Activated CD4-positive, alpha-beta T cell treated with anti-CD3 and anti-CD28 coated beads, Interleukin-10, Interleukin-2, amounts not matched to agents 100 ng/mL and 50 ng/mL, durations not matched to agents 16 hours and 8 hours (primary cell): ENCODE data around the gene THADA.
"Not testable (repeated sequence)": the region's sequence is repeated elsewhere in the genome, so short reads cannot be mapped to it uniquely, and the experiment has no call there.

ENCODE experiments used
- DNase-seq: peaks from one replicate; pipeline ENCODE4 v3.0.0-alpha.2; 2020

The THADA gene, protein sequence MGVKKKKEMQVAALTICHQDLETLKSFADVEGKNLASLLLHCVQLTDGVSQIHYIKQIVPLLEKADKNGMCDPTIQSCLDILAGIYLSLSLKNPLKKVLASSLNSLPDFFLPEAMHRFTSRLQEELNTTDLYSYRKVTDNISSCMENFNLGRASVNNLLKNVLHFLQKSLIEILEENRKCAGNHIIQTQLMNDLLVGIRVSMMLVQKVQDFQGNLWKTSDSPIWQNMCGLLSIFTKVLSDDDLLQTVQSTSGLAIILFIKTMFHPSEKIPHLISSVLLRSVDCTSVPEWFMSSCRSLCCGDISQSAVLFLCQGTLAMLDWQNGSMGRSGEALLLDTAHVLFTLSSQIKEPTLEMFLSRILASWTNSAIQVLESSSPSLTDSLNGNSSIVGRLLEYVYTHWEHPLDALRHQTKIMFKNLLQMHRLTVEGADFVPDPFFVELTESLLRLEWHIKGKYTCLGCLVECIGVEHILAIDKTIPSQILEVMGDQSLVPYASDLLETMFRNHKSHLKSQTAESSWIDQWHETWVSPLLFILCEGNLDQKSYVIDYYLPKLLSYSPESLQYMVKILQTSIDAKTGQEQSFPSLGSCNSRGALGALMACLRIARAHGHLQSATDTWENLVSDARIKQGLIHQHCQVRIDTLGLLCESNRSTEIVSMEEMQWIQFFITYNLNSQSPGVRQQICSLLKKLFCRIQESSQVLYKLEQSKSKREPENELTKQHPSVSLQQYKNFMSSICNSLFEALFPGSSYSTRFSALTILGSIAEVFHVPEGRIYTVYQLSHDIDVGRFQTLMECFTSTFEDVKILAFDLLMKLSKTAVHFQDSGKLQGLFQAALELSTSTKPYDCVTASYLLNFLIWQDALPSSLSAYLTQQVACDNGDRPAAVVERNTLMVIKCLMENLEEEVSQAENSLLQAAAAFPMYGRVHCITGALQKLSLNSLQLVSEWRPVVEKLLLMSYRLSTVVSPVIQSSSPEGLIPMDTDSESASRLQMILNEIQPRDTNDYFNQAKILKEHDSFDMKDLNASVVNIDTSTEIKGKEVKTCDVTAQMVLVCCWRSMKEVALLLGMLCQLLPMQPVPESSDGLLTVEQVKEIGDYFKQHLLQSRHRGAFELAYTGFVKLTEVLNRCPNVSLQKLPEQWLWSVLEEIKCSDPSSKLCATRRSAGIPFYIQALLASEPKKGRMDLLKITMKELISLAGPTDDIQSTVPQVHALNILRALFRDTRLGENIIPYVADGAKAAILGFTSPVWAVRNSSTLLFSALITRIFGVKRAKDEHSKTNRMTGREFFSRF (N-terminal part only)

DNA sequence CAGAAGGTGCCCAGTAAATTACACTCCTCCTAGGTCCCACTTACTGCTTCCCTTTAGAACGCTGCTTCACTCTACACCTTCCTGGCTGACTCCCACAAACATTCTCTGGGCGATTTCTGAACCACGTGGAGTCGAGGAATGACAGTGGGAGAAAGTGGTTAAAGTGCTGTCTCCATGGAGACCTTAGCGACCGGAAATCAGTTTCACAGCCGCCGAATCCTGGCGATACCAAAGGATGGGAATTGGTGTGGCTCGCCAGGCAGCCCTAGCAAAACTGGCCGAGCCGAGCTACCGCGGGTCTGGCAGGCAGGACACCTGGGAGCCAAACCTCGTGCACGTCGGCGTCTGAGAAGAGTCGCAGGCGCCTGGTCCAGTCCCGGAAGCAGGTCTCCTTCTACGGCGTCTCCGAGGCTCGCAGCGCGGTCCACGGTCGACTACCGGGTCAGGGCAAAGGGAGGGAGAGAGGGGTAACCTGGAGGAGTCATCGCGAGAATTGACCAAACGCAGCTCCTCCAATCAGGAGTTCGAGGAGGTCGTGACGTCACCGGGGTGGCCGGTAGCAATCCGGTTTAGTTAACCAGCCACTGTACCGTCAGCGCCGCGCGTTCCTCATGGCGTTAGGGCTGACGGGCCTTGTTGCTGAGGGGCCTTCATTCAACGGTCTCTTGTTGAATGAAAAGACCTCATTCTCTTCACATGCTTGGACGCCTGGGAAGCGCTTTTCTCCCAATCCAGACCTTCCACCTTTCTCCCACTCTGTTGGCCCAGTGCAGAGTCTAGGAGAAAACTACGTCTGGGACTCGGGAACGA, at the start of gene THADA:
TSS of gene THADA (minus strand) at position 436 of the 810 bp plus-strand sequence. CDS start 3,646 bp downstream, outside the sequence.
- peak; percentile 99 for DNase-seq

DNA sequence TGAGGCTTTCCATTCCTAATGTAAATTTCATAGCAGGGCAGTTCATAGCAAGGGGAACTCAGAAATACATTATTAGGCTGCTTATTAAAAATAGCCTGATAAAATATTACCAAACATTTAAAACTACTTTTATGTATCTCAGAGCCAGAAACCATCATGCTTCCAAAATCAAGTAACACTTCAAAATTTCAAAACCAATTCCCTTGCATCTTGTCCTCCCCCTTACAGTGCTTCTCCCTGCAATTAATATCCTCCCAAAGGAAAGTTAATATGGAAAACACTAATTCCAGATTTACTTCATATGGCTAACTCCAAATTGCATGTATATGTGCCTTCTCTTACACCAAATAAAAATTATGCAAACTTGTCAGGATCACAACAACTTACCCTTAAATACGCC, 47.8 kb upstream of the THADA start:
- no peak for DNase-seq

DNA sequence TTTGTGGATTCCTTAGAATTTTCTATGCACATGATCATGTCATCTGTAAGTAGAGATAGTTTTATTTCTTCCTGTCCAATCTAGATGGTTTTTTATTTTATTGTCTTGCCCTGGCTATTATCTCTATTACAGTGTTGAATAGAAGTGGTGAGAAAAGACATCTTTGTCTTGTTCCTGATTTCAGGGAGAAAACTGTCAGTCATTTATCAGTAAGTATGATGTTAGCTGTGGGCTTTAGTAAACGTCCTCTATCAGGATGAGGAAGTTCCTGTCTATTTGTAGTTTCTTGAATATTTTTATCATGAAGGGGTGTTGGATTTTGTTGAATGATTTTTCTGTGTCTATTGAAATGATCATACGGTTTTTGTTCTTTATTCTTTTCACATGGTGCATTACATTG, 46.5 kb upstream of the THADA start:
- DNase-seq, result no peak

DNA sequence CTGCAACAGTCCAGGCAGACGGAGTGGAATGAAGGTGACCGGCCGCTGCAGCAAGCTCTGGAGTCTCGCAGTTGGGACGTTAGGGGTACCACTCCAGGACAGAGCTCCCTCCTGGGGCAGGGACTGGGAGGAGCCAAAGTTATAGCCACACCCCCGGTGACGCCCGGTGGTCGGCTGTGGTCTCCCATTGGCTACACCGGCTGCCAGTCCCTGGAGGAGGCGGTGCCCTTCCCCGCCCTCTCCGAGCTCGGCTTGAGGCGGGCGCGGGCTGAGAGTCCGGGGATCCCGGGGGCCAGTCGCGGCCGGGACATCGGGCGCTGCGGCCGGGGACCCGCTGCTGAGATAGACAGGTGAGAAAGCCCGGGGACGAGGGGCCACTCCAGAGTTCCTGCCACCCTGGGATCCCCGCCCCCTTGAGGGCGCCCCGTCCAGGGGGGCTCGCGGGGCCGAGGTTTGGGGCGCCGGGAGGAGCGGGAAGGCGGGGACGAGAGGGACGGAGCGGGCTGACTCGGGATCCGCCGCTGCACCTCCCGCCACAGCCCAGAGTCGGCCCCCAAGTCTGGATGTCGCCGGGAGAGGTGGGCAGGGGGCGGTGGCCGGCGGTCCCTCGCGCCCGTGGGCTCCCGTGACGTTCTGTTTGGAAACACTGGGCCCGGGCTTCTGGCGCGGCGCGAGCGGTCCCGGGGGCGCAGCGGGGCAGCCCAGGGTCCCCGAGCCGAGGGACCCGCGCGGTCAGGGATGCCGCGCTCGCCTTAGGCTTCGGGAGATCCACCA, 41.4 kb upstream of the THADA start, which contains the start of gene PLEKHH2:
TSS of gene PLEKHH2 (plus strand) at position 231 of the 774 bp plus-strand sequence. CDS start 7,414 bp downstream, outside the sequence.
- peak; percentile 90 for DNase-seq

DNA sequence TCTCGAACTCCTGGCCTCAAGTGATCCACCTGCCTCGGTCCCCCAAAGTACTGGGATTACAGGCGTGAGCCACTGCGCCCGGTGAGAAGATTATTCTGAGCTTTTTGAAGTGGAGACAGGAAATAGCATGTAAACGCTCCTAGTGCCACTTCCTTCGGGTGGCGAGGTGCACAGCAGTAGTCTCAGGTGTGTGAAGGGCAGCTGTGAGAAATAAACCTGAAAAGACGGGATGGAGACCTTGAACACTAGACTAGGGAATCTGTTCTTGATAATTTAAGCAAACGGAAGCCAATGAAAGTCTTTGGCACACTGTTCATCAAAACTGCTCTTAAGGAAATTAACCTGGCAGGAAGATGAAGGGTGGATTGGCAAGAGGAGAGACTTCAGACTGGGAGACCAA, 40.8 kb upstream of the THADA start:
- DNase-seq, result peak; percentile 20

DNA sequence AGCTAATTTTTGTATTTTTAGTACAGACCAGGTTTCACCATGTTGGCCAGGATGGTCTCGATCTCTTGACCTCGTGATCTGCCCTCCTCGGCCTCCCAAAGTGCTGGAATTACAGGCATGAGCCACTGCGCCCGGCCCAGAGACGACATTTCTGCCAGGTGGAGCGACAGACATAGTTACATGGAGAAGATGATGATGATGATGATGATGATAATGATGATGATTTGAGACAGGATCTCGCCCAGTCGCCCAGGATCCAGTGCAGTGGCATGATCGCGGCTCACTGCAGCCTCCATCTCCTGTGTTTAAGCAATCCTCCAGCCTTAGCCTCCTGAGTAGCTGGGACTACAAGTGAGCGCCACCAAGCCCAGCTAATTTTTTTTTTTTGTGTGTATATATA, 40.3 kb upstream of the THADA start:
- not testable (repeated sequence) for DNase-seq

DNA sequence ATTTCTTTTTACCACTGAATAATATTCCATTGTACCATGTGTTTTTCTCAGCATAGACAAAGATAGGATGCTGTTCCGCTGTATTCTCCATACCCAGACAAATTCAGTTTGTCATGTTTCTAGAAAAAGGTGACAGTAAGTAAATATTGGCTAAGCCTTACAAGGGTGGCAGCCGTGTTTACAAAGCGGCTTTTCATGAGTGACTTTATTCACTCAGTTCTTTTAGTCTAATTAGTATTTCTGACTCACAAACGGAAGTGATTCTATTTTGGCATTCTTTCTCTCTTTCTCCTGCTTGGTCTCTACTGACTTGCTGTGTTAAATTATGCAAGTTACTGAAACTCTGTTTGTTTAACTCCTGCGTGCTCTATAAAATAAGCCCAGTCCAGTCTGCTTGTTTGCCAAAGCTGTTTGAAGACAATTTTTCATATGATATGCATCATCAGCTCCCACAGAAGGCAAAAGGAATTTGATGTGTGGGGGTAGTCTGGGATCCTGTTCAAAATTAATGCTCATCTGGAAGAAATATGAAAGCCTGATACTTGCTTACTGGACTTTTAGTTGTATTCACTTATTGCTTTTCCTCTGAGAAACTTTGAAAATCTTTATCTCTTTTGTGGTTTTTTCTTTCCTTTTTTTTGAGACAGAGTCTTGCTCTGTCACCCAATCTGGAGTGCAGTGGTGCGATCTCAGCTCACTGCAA, 38.9 kb upstream of the THADA start:
- no peak for DNase-seq

DNA sequence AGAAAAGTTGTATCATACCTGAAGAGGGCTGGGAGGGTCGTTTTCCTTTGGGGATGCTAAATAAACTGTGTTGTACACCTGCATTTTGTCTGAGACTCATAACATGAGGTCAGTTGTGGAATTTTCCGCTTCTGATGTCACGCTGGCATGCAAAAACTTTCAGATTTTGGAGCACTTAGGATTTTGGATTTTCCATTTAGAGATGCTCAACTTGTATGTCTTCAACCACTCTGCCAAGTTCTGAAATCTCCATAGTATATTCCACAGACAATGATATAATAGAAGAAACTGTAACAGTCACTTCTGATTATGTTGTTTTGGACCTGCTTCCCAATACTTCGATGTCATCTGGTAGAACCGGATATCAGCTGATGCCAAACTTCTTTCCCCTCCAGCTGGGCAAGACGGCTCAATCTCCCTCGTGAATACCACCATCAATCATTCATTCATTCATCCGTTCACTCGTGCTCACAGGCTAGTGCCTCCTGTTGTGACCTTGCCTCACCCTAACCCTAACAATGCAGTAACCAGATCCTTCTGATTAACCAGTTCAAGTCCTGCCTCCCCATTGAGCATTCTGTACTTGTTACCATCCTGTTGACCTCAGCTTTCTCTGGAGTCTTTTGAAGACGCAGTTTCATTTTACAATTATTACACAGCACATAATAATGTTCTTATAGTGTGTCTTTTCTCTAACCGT, 35.9 kb upstream of the THADA start:
- no peak for DNase-seq

DNA sequence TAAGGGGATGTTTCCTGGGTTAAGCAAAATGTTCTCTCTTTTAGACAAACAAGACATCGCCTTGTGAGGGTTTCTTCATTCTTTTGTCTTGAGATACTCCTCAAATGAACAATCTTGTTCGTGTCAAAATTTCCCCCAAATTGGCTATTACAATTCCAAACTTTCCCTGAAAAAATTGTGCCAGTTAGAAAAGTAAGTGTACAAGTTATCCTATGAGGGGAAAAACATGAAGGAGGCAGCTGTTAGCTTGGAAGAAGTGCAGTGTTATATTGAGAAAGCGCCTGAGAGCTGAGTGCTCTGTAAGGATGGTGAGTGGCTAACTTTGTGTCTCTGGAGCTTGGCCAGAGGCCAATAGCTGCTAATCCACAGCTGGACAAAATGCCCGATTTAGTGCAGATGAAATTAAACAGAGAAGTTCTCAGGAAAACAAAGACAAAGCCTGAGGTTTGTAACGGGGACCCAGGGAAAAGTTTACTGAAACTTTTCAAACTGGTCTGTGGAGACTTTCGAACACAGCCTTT, 27.2 kb upstream of the THADA start:
- DNase-seq, result no peak

DNA sequence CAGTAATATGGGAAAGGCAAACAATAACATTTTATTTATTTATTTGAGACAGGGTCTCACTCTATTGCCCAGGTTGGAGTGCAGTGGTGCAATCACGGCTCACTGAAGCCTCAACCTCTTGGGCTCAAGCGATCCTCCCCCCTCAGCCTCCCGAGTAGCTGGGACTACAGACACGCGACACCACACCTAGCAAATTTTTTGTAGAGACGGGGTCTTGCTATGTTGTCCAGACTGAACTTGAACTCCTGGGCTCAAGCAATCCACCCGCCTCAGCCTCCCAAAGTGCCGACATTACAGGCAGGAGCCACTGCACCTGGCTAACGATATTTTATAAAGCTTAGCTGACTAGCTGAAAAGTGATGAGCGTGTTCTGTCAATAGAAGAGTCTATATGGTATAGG, 23.7 kb upstream of the THADA start:
- no peak for DNase-seq

DNA sequence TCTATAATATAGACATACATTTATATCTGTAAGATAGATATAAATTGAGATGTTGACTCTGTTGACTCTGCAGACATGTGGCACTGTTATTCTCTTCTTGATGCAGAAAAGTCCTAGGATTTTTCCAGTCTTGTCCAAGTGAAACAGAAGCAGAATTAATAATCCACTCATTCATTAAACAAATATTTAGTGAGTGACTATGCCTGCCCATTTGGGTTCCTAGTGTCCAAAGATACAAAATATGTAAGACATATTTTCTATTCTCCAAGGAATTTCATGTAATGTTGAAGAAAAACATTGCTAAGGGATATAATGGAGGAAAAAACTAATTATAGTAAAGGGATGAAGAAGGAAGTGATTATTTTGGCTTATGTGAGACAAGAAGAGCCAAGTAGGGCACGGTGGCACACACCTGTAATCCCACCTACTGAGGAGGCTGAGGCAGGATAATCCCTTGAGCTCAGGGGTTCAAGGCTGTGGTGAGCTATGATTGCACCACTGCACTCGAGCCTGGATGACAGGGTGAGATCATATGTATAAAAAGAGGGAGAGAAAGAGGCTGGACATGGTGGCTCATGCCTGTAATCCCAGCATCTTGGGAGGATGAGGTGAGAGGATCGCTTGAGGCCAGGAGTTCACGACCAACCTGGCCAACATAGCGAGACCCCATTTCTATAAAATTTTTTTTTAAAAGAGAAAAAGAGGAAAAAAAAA, 21.3 kb upstream of the THADA start:
- DNase-seq, result no peak

DNA sequence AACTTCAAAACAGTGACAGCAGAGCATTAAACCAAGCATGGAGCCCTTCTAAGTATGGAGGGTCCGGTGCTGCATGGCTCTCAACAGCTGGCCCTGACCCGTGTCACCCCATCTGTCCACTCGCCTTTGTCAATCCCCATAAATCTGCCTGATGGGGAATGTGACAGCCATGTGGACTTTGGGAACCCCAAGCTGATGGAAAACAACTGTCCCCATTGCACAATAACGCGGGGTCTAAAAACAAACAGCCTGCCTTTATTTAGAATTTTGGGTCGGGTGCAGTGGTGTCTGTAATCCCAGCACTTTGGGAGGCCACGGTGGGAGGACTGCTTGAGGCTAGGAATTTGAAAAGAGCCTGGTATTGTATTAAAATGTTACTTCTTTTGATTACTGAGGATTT, 17.1 kb upstream of the THADA start:
- DNase-seq, result no peak

DNA sequence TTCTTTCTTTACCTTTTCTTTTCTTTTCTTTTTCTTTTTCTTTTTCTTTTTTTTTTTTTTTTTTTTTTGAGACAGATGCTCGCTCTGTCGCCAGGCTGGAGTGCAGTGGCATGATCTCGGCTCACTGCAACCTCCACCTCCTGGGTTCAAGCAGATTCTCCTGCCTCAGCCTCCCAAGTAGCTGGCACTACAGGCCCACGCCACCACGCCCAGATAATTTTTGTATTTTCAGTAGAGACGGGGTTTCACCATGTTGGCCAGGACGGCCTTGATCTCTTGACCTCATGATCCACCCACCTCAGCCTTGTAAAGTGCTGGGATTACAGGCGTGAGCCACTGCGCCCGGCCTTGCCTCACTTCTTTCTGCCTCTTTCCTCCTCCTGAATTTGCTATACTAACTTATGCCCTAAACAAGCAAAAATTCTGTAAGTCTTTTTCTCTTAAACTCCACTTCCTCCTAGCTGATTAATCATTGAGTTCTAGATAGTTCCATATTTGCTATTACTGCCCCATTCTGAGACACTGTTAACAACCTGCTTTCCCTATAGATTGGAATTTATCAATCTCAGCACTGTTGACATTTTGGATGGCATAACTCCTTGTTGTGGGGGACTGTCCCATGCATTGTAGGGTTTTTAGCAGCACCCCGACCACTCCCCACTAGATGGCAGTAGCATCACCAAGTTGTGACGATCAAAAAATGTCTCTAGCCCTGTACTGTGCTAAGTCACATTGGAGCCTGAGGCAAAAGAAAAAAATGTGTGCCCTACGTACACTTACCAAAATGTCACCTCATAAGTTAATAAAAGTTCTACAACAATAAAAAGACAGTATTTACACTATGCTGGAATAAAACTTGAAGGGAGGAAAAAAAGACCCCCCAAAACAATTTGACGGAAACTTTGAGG, 16.4 kb upstream of the THADA start:
- peak; percentile 79 for DNase-seq

DNA sequence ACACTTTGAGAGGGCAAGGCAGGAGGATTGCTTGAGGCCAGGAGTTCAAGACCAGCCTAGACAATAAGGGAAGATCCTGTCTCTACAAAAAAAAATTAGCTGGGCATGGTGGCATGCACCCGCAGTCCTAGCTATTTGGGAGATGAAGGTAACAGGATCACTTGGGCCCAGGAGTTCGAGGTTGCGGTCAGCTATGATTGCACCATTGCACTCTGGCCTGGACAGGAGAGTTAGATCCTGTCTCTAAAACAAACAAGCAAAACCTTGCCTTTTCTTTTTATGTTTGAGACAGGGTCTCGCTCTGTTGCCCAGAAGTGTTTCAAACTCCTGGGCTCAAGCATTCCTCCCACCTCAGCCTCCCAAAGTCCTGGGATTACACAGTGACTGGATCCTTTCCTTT, 14.5 kb upstream of the THADA start:
- DNase-seq, result no peak

DNA sequence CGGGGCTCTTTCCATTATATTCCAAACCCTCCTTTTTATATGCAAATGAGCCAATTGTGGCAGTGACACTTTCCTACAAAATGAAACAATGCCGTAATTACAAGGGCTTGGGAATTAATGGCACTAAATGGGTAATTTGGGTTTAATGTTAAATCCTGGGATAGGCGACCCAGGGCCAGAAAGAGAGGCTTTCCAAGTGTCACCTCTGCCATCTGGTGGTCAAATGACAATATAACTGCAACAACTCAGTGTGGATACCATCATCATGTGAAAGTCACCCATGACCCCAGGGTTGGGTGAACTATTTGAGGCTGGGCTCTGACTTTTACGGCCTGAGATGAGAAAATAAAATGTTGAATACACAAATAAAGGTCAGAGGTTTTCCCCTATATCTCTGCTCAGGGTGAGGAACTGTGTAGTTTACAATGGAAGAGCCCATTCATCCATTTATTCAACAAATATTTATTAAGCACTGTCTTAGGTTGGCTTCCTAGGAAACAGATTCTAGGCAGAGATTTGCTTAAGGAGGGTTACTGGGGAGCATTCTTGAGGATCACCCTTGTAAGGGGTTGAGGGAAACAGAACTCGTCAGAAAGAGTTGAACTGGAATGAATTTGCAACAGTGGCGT, 13.6 kb upstream of the THADA start:
- peak; percentile 68 for DNase-seq

DNA sequence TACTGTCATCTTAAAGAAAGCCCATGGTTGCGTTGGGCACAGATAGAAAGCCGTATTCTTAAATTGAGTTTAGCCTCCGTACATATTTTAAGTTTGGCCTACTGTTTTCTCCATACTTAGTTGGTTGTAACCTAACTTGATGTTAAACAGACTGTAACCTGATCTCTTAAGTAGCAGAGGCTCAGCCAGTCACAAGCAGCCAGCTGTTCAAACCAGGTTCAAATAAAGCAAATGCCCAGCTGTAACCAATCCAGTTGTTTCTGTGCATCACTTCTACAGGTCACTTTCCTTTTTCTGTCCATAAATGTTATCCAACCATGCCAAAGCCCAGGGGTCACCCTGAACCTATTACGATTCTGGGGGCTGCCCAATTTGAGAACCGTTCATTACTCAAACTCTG, 10.0 kb upstream of the THADA start:
- no peak for DNase-seq

DNA sequence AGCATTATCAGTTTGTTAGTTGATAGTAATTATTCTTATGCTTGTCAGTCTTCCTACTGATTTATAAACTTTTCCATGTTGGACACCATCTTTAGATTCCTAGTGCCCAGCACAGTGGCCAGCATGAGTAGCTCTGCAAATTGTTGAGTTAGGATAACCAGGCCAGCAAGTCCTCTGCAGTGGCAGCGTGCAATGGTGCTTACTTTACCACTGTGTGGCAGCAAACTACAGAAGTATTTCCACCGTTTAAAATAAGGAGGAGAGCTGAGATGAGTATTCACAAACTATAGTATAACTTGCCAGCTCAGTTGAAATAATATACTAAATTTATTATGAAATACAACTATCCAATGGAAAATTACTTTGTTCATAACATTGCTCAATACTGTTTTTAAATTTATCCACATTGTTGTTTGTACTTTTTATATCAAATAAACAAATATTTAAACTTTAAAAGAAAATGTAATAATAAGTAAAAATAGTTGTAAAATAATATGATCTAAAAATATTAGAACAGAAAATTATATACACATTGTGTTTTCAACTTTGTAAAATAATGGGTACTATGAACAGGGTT, 9.3 kb upstream of the THADA start:
- peak; percentile 59 for DNase-seq
